SU-DHL-6 (cell line): ENCODE measurements around the gene BZW2.

Source experiments
- CTCF ChIP-seq: fragments of 200-600 bp; sonication (generic); IDR thresholded peaks from one replicate; pipeline ENCODE4 v1.5.1; 2017; ENCODE audit warnings: antibody characterized with exemption, mild to moderate bottlenecking, low read length, moderate library complexity; ENCODE audit not compliant: insufficient read depth, poor library complexity, severe bottlenecking
- EZH2phosphoT487 ChIP-seq: fragments of 200-600 bp; sonication (generic), shearing (Covaris generic); conservative IDR thresholded peaks from 2 replicates; pipeline ENCODE4 v1.6.1; 2018; ENCODE audit warnings: mild to moderate bottlenecking, antibody characterized with exemption, low read length, moderate library complexity, mixed read lengths

- no peak for TF ChIP-seq CTCF
- TF ChIP-seq EZH2phosphoT487, result no peak
Observed at GRCh38 chr7:16668978-16669377, 23.0 kb downstream of the BZW2 start.
